Muscle layer of colon (tissue), 2 donors: Measurements from ENCODE around the gene TCEANC2.
"Not testable (repeated sequence)": the region's sequence is repeated elsewhere in the genome, so short reads cannot be mapped to it uniquely, and the experiment has no call there.

Source experiments
- H3K27ac ChIP-seq: one replicate; pipeline ENCODE4 v1.7.0; 2013; ENCODE audit warnings: low read depth, mild to moderate bottlenecking, low read length, moderate library complexity
- H3K27me3 ChIP-seq, 2 donors: one replicate each; pipeline ENCODE4 v1.7.0; 2013; ENCODE audit warnings: low read length in 2 of 2, mild to moderate bottlenecking in 2 of 2; ENCODE audit not compliant: insufficient read depth in 2 of 2, control insufficient read depth in 1 of 2
- H3K36me3 ChIP-seq: one replicate; pipeline ENCODE4 v1.7.0; 2013; ENCODE audit warnings: mild to moderate bottlenecking, low read length; ENCODE audit not compliant: insufficient read depth
- H3K4me1 ChIP-seq: one replicate; pipeline ENCODE4 v1.7.0; 2013; ENCODE audit warnings: mild to moderate bottlenecking, low read length; ENCODE audit not compliant: insufficient read depth
- H3K4me3 ChIP-seq, 2 donors: one replicate each; pipeline ENCODE4 v1.7.0; 2013; ENCODE audit warnings: low read length in 2 of 2, low read depth in 1 of 2, mild to moderate bottlenecking in 1 of 2, moderate library complexity in 1 of 2
- H3K9ac ChIP-seq: one replicate; pipeline ENCODE4 v1.7.0; 2013; ENCODE audit warnings: low read length
- H3K9me3 ChIP-seq: one replicate; pipeline ENCODE4 v1.7.0; 2013; ENCODE audit warnings: mild to moderate bottlenecking, low read length
- donor health status: abdominal sarcoma.
- donor health status: Adenocarcinoma of cecum.

TCEANC2 gene

DNA sequence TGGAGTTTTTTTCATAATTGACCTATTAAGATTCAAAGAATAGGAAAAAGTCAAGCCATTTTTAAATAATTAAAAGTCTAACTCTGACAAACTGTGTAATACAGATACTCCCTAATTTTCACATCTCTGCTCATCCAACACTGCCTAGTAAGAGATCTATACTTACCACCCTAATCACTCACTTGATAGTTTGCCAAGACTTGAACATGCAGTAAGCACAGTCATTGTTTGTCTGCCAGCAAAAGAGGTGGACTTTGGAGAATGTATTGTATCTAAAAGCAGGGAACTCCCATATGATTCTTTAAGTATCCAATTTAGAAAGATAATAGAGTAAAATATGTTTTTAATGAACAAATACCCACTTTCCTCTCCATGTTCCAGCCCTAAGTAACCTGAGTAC, 15.9 kb upstream of the TCEANC2 start:
- Histone ChIP-seq H3K27ac (no peak overlapping the region), H3K4me1 (no peaks in the 10 kb centered on the region), H3K36me3 (peaks cover 84% of the 10 kb centered on the region), H3K9ac (no peak overlapping the region), H3K27me3 (no peaks in the 10 kb centered on the region), H3K4me3 (no peak overlapping the region), H3K9me3 (no peaks in the 10 kb centered on the region)

DNA sequence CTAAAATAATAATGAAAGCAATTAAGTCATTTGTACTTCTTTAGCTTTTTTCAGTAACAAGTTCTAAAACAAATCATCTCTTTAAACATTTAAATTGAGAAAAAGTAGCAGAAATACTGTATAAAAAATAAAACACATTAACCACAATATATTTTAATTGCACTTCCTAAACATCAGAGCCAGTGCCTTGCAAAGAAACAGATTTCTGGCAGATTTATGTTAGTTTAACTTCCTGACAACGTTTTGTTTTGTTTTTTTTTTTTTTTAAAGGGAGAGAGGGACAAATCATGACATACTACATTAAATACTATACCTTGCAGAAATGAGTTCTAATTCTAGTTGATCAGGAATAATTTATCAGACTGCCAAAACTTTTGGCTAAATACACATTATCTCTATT, 11.6 kb upstream of the TCEANC2 start:
- Histone ChIP-seq H3K36me3 (peaks cover 54% of the 10 kb centered on the region), H3K9me3 (no peaks in the 10 kb centered on the region), H3K4me3 (no peak overlapping the region), H3K4me1 (peaks cover 7% of the 10 kb centered on the region), H3K9ac (no peak overlapping the region), H3K27me3 (no peaks in the 10 kb centered on the region), H3K27ac (no peak overlapping the region)

DNA sequence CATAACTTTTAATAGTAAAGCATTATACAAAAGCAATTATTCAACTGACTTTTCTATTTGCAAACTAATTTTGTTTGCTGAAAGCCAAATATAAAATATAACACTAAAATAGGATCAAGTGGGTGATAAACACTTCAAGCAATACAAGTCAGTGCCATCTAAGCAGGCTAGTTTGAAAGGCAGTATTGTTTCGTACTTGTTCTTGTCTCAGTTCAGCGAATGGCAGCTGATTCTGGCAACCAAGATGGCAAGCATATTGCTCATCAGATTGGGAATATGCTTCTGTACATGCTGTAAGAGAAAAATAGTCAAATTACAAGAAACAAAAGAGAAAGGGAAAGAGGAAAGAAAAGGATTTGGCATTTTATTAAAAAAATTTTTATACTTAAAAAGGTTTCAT, 7.9 kb upstream of the TCEANC2 start:
- Histone ChIP-seq H3K27ac (no peak overlapping the region), H3K9me3 (no peaks in the 10 kb centered on the region), H3K4me3 (no peak overlapping the region), H3K9ac (no peak overlapping the region), H3K27me3 (no peaks in the 10 kb centered on the region), H3K36me3 (peaks cover 26% of the 10 kb centered on the region), H3K4me1 (peaks cover 27% of the 10 kb centered on the region)

DNA sequence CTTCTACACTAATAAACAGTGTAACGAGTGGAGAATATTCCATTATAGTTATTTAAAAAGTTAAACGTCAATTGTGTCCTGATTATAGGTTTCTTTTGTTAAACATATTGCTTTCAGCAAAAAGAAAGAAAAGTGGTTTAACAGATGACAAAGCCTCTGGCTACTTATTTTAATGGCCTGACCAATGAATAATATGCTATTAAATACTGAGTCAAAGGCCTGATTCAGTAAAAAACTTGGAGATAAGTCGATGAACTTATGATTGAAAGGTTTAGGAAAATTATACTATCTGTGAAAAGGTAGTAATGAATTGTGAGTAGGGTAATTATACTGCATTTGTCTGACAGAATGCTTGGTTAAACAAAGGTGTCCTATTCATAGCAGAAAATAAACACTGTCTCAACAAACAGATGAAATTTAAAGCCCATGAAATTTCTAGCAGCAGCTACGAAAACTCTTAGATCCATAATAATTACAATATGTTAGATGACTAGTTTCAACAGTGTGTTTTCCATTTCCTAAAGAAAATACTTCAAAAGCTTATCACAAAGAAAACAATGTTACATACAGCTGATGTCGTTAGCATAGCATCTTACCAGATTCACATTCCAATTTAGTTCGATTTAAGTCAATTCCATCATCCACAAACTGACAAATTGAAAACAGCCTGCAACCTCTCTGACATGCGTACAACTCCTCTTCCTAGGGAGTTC, 6.6 kb upstream of the TCEANC2 start:
- Histone ChIP-seq H3K27me3 (no peaks in the 10 kb centered on the region), H3K9me3 (no peaks in the 10 kb centered on the region), H3K27ac (no peak overlapping the region), H3K4me3 (no peak overlapping the region), H3K4me1 (peaks cover 37% of the 10 kb centered on the region), H3K9ac (no peak overlapping the region), H3K36me3 (peaks cover 12% of the 10 kb centered on the region)

DNA sequence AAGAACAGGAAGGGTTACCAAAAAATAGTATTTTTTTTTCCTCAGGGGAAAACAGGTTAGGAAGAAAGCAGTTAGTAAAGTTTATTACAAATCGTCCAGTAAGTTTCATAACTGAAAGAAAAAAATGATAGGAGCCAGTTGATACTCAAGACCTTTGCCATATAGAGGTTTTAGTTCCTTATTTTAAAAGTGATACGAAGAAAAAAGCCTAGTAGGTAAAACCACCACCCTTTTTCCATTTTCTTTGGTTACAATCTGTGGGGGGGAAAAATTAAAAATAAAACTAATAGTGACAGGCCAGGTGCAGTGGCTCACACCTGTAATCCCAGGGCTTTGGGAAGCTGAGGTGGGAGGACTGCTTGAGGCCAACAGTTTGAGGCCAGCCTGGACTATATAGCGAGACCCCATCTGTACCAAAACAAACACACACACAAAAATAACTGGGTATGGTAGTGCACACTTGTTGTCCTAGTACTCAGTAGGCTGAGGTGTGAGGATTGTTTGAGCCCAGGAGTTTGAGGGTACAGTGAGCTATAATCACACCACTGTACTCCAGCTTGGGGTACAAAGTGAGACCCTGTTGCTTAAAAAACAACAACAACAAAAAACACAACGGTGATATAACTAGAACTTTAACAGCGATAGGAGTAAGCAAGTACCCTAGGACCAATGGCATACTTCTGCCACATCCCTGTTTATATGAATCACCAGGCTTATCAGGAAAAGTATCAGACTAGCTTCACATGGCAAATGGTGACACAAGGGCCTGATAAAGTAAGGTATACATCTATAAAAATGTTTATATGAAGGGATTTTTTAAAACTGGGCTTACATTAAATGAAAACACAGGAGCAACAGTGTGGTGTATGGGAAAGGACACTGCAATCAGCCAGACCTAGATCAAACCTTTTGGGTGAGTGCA, 5.8 kb upstream of the TCEANC2 start:
- Histone ChIP-seq H3K36me3 (peaks cover 4% of the 10 kb centered on the region), H3K4me3 (no peak overlapping the region), H3K27ac (no peak overlapping the region), H3K4me1 (peaks cover 40% of the 10 kb centered on the region), H3K27me3 (no peaks in the 10 kb centered on the region), H3K9ac (no peak overlapping the region), H3K9me3 (no peaks in the 10 kb centered on the region)

DNA sequence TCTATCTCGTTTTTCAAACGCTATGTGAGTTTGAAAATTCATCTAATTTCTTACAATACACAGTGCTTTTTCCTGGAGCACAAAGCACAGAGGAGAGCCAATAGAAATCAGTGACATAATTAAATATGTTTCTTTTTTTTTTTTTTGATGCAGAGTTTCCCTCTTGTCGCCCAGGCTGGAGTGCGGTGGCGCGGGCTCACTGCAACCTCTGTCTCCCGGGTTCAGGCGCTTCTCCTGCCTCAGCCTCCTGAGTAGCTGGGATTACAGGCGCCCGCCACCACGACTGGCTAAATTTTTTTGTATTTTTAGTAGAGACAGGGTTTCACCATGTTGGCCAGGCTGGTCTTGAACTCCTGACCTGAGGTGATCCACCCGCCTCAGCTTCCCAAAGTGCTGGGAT, 3.0 kb upstream of the TCEANC2 start:
- not testable (repeated sequence) for H3K36me3 ChIP-seq, H3K9me3 ChIP-seq, H3K9ac ChIP-seq, H3K4me3 ChIP-seq, H3K27ac ChIP-seq, H3K27me3 ChIP-seq
- H3K4me1 ChIP-seq: peaks cover 48% of the 10 kb centered on the region

DNA sequence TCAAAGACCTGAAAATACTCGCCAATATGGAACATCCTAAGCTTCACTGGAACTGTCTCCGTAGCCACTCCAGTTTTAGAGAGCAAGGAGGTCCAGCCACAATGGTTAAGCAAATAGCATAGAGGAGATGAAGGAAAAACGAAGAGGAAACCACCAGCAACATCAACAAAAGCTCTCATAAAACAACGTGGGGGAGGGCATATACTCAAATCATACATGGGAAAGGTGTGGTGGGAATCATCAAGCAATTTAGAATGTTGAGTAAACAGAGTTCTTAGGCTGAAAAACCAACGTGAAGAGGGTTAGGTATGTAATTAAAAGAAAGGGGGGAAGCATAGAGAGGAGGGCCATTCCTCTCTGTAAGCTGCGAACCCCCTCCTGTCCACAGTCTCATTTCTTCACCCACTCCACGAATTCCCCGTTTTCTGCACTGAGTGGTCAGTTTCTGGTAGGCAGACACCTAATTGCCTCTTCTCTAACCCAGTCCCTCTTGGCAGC, 1.4 kb upstream of the TCEANC2 start:
- Histone ChIP-seq H3K9me3 (no peaks in the 10 kb centered on the region), H3K27me3 (no peaks in the 10 kb centered on the region), H3K4me1 (peaks cover 39% of the 10 kb centered on the region), H3K36me3 (no peaks in the 10 kb centered on the region), H3K27ac (peak overlapping the region; percentile 75), H3K9ac (peak overlapping the region; percentile 71), H3K4me3 (peak overlapping the region; percentile 82 to 85)

DNA sequence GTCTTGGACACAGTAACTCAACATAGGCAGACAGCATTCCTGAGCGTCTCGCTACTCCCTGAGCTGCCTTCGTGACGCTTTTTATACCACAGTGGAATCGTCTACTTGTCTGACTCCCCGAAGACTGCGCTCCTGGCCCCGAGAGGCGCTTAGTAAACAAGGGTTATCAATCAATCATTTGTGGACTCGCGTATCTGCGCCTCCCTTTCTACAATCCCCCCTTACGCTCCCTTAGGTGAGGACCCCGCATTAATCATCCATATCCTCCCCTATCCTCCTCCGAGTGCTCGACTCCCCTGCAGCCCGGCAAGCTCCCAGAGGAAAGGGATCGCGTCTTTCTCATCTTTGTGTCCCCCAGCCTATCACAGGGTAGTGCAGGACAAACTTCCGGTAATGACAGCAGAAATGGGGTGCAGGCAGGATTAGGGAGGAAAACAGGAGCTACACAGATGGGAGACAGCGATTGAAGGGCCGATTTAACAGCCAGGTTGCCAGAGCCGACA, 926 bp upstream of the TCEANC2 start:
- Histone ChIP-seq H3K27ac (peak overlapping the region; percentile 75), H3K9ac (peak overlapping the region; percentile 71), H3K4me1 (peaks cover 34% of the 10 kb centered on the region), H3K27me3 (no peaks in the 10 kb centered on the region), H3K36me3 (no peaks in the 10 kb centered on the region), H3K9me3 (no peaks in the 10 kb centered on the region), H3K4me3 (peak overlapping the region; percentile 82 to 85)

DNA sequence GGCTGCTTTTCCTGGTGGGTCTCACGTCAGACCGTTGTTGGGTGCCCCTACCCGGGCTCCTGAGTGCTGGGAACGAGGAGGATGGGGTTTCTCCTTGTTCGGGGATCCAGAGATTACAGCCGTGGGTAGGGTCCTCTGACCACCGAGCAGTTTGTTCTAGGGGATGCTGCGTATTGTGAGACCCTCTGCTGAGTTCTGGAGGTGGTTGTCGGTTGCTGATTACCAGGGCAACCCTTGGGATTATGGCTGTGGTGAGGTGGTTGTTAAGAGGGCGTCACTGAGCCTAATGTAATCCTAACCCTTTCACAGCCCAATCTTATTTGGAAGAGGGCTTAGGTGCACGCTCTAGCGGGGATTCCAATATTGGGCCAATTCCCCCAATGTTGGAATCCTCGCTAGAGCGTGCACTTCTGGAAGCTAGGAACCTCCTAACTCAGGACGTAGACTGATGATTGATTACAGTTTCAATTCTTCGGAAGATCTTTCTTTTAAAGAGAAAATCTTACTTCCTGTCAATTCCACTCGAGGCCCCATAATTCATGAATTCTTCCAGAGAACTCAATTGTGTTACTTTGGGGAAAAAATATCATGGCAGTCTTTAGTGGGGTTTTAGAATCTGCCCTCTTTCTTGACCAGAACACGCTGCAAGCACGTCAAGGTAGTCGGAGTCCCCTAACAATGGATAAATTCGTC, 483 bp downstream of the TCEANC2 start:
- Histone ChIP-seq H3K4me1 (peaks cover 23% of the 10 kb centered on the region), H3K27me3 (no peaks in the 10 kb centered on the region)

DNA sequence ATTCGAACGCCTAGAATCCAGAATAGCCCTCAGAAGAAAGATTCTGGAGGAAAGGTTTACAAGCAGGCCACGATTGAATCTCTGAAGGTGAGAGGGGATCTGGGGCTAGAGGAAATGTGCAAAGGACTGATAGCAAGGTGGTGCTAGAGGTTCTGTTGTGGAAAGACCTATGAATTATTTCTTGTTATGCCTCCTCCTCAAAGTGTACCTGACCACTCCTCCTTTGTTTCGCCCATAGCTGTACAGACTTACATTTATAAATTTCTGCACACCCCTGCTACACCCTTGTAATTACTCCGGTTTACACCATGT, 986 bp downstream of the TCEANC2 start:
- no peaks in the 10 kb centered on the region for H3K27me3 ChIP-seq
- peak overlapping the region; percentile 4 for H3K27ac ChIP-seq
- H3K4me1 ChIP-seq: peaks cover 21% of the 10 kb centered on the region
- peak overlapping the region; percentile 82 to 96 for H3K4me3 ChIP-seq
- H3K9ac ChIP-seq: peak overlapping the region; percentile 86
- H3K36me3 ChIP-seq: no peaks in the 10 kb centered on the region
- H3K9me3 ChIP-seq: no peaks in the 10 kb centered on the region

More for the DNA sequence above, 483 bp downstream of the TCEANC2 start:
- Histone ChIP-seq H3K4me3 (peak overlapping the region; percentile 82 to 96), H3K9me3 (no peaks in the 10 kb centered on the region), H3K27ac (peak overlapping the region; percentile 75), H3K36me3 (no peaks in the 10 kb centered on the region), H3K9ac (peak overlapping the region; percentile 86)

DNA sequence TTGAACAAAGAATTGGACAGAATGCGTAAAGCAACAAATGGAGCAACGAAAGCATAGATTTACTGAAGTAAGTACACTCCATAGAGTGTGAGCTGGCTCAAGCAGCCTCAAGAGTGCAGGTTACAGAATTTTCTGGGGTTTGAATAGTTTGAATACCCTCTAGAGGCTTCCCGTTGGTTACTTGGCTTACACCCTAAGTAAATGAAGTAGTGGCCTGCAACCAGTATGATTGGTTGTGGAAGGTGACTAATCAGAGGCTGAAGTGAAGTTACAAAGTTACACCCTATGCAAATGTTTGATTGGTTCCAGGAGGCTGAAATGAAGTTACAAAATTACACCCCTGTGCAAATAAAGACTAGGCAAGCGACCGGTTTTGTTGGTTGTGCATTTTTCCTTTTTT, 10.9 kb downstream of the TCEANC2 start:
- Histone ChIP-seq H3K9ac (no peak overlapping the region), H3K9me3 (no peaks in the 10 kb centered on the region), H3K36me3 (no peaks in the 10 kb centered on the region)

More for the DNA sequence above, 10.9 kb downstream of the TCEANC2 start:
- Histone ChIP-seq H3K4me1 (no peaks in the 10 kb centered on the region), H3K27ac (no peak overlapping the region), H3K27me3 (no peaks in the 10 kb centered on the region), H3K4me3 (no peak overlapping the region)
